Fibroblast of lung (primary cell): Measurements from ENCODE around the gene TRAPPC5. TPM values are rescaled to one million over a fixed set of nuclear protein-coding genes. Genes with fewer than 3 reads are reported as not detected.

Experiments used
- DNase-seq, 2 donors: peaks; one replicate each; pipeline versions ENCODE4 v3.0.0 to v3.0.0-alpha.2; 2010; ENCODE audit warnings: low read depth in 2 of 2
- H2AFZ ChIP-seq: 2 replicates; pipeline ENCODE4 v1.5.1; 2012; ENCODE audit warnings: low read length, control low read depth, inconsistent platforms
- H3K27ac ChIP-seq: 2 replicates; pipeline ENCODE4 v1.5.1; 2011; ENCODE audit warnings: low read length, control low read depth; ENCODE audit not compliant: insufficient read depth
- H3K27me3 ChIP-seq: 2 replicates; pipeline ENCODE4 v1.5.1; 2011; ENCODE audit warnings: mild to moderate bottlenecking, low read length; ENCODE audit not compliant: control insufficient read depth, insufficient read depth
- H3K36me3 ChIP-seq: 2 replicates; pipeline ENCODE4 v1.5.1; 2011; ENCODE audit warnings: low read length; ENCODE audit not compliant: control insufficient read depth, insufficient read depth
- H3K4me1 ChIP-seq: 2 replicates; pipeline ENCODE4 v1.5.1; 2011; ENCODE audit warnings: low read length; ENCODE audit not compliant: control insufficient read depth, insufficient read depth; ENCODE audit errors: extremely low read depth
- H3K4me2 ChIP-seq: 2 replicates; pipeline ENCODE4 v1.5.1; 2011; ENCODE audit warnings: low read length, control low read depth; ENCODE audit not compliant: insufficient read depth; ENCODE audit errors: extremely low read depth
- H3K4me3 ChIP-seq, 4 experiments: fragments of 200-600 bp in 1 of 4; sonication (generic) in 1 of 4; replicated peaks in 1 of 4; 2 replicates each; pipeline ENCODE4 v1.5.1; 2011 to 2016; ENCODE audit warnings: low read length in 4 of 4, low read depth in 3 of 4, mild to moderate bottlenecking in 3 of 4, control low read depth in 2 of 4, inconsistent platforms in 1 of 4, mixed read lengths in 1 of 4; ENCODE audit not compliant: insufficient read depth in 1 of 4; ENCODE audit errors: control extremely low read depth in 1 of 4
- H3K79me2 ChIP-seq: 2 replicates; pipeline ENCODE4 v1.5.1; 2012; ENCODE audit warnings: mild to moderate bottlenecking, low read length, inconsistent platforms; ENCODE audit not compliant: control insufficient read depth, insufficient read depth
- H3K9ac ChIP-seq: 2 replicates; pipeline ENCODE4 v1.5.1; 2011; ENCODE audit warnings: mild to moderate bottlenecking, low read length, control low read depth; ENCODE audit not compliant: insufficient read depth
- H3K9me3 ChIP-seq: 2 replicates; pipeline ENCODE4 v1.5.1; 2012; ENCODE audit warnings: low read depth, low read length; ENCODE audit not compliant: control insufficient read depth, insufficient read depth
- H4K20me1 ChIP-seq: 2 replicates; pipeline ENCODE4 v1.5.1; 2011; ENCODE audit warnings: low read length; ENCODE audit not compliant: control insufficient read depth, insufficient read depth; ENCODE audit errors: extremely low read depth
- EZH2 ChIP-seq: IDR thresholded peaks from 2 replicates; pipeline ENCODE4 v1.5.1; 2012; ENCODE audit warnings: low read length, control low read depth, mild to moderate bottlenecking; ENCODE audit errors: missing control alignments
- polyA plus RNA-seq, 2 donors: library from polyadenylated mRNA; depleted of rRNA in 1 of 2; stranded (reverse) in 1 of 2; unstranded in 1 of 2; fragments of >200 nt; gene quantifications; 2 replicates each; pipeline ENCODE4 v1.2.1, GENCODE V29; 2011 to 2012; ENCODE audit warnings: missing spikeins in 1 of 2
- total RNA-seq: library from RNA; depleted of rRNA; stranded (reverse); fragments of >200 nt; gene quantifications from 2 replicates; pipeline ENCODE4 v1.2.1, GENCODE V29; 2014
- TF ChIP-seq, protein P1 (sequence below), 2 donors: IDR thresholded peaks in 1 of 2; conservative IDR thresholded peaks in 1 of 2; 1 replicate in 1 of 2; 2 replicates in 1 of 2; pipeline ENCODE4 v1.5.1; 2011 to 2012; ENCODE audit warnings: low read length in 2 of 2, control low read depth in 1 of 2, inconsistent platforms in 1 of 2, low read depth in 1 of 2, mild to moderate bottlenecking in 1 of 2

Gene TRAPPC5
- total and polyA plus RNA-seq, 2 donors (not counting 1 experiment from before 2014, with no cell fraction given), result 19.4 to 103 TPM

DNA sequence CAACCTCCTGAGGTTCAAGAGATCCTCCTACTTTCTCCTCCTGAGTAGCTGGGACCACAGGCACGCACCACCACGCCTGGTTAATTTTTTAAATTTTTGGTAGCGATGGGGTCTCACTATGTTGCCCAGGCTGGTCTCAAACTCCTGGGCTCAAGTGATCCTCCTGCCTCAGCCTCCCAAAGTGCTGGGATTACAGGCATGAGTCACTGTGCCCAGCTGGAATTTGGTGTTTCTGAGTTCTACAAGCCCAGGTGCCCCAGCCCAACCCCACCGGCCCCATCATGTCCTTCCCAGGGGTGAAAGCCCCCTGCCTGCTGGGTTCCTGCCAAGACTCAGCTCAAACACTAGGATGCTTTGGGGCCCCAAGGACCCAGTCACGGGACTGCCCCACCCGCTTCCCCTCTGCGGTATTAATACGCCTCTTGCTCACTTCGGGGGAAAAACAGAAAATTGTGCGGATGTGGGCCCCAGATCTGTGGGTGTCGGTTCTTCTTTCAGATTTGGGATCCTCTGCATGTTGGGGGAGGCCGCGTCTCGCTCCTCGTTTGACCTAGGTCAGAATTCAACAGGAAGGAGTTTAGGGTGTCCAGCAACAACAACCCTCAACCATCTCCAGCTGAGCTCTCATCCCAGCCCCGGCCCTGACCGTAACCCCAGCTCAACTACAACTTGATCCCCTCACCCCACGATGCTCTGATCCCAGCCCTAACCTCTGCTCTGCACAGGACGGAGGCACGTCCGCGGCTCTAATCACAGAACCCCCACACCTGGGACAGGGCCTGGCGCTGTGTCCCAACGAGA is 25.0 kb downstream of the TRAPPC5 start:
- Histone ChIP-seq H3K27me3 (no peaks in the 10 kb centered on the region), H3K79me2 (no peaks in the 10 kb centered on the region), H3K27ac (no peak overlapping the region), H3K4me2 (no peak overlapping the region), H3K9me3 (no peaks in the 10 kb centered on the region), H3K36me3 (no peaks in the 10 kb centered on the region), H3K9ac (no peak overlapping the region), H2AFZ (no peak overlapping the region), H4K20me1 (no peaks in the 10 kb centered on the region), H3K4me3 (no peak overlapping the region), H3K4me1 (no peaks in the 10 kb centered on the region)
- DNase-seq, result no peak
- TF ChIP-seq, protein P1, sequence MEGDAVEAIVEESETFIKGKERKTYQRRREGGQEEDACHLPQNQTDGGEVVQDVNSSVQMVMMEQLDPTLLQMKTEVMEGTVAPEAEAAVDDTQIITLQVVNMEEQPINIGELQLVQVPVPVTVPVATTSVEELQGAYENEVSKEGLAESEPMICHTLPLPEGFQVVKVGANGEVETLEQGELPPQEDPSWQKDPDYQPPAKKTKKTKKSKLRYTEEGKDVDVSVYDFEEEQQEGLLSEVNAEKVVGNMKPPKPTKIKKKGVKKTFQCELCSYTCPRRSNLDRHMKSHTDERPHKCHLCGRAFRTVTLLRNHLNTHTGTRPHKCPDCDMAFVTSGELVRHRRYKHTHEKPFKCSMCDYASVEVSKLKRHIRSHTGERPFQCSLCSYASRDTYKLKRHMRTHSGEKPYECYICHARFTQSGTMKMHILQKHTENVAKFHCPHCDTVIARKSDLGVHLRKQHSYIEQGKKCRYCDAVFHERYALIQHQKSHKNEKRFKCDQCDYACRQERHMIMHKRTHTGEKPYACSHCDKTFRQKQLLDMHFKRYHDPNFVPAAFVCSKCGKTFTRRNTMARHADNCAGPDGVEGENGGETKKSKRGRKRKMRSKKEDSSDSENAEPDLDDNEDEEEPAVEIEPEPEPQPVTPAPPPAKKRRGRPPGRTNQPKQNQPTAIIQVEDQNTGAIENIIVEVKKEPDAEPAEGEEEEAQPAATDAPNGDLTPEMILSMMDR (conservative IDR thresholded peaks at IDR 0.05 in 1 of 2, IDR thresholded peaks at IDR 0.05 in 1 of 2; ENCODE audit: low read depth in 1 of 2, low read length in 2 of 2), result no peak
- no peak for TF ChIP-seq EZH2

DNA sequence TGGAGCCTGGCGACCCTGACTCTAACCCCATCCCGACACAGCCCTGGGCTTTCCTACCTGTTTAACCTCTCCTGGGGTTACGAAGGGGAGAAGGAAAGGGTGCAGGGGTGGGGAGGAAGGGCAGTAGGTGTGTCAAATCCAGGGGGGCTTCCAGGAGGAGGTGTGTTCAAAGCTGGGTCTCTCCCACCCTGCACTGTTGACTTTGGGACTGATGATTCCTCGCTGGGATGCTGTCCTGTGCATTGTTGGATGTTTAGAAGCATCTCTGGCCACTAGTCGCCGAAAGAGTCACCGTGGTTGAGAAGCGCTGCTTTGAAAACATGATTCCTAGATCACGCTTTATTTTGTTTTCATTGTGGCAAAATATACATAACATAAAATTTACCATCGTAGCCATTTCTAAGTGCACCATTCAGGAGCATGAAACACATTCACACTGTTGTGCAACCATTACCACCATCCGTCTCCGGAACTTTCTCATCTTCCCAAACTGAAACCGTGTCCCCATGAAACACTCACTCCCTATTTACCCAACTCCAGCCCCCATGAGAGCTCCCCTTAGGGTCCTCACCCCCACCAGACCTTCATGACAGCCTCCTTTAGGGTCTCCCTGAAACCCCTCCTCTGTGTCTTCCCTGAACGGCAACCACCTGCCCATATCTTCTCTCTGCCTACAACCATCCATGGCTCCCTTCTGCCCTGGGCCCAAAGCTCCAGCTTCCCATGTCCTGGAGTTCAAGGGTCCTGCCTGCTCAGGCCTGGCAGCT is 25.7 kb downstream of the TRAPPC5 start:
- DNase-seq, result no peak
- Histone ChIP-seq H3K27me3 (no peaks in the 10 kb centered on the region), H3K79me2 (no peaks in the 10 kb centered on the region), H3K4me1 (no peaks in the 10 kb centered on the region), H3K27ac (no peak overlapping the region), H2AFZ (no peak overlapping the region), H3K4me3 (no peak overlapping the region), H3K9me3 (no peaks in the 10 kb centered on the region), H3K4me2 (no peak overlapping the region), H4K20me1 (no peaks in the 10 kb centered on the region), H3K36me3 (no peaks in the 10 kb centered on the region), H3K9ac (no peak overlapping the region)
- TF ChIP-seq, protein P1 (conservative IDR thresholded peaks at IDR 0.05 in 1 of 2, IDR thresholded peaks at IDR 0.05 in 1 of 2; ENCODE audit: low read depth in 1 of 2, low read length in 2 of 2), result no peak
- TF ChIP-seq EZH2, result no peak

- H3K79me2 ChIP-seq, result no peaks in the 10 kb centered on the region
Observed at GRCh38 chr19:7706955-7707456, 26.4 kb downstream of the TRAPPC5 start.

More at GRCh38 chr19:7706955-7707456, 26.4 kb downstream of the TRAPPC5 start:
- DNase-seq, result no peak
- Histone ChIP-seq H4K20me1 (no peaks in the 10 kb centered on the region), H3K9me3 (no peaks in the 10 kb centered on the region), H3K4me2 (no peak overlapping the region), H3K27ac (no peak overlapping the region), H2AFZ (no peak overlapping the region), H3K36me3 (no peaks in the 10 kb centered on the region), H3K27me3 (no peaks in the 10 kb centered on the region), H3K9ac (no peak overlapping the region), H3K4me1 (no peaks in the 10 kb centered on the region), H3K4me3 (no peak overlapping the region)
- TF ChIP-seq, protein P1 (conservative IDR thresholded peaks at IDR 0.05 in 1 of 2, IDR thresholded peaks at IDR 0.05 in 1 of 2; ENCODE audit: low read depth in 1 of 2, low read length in 2 of 2), result no peak
- TF ChIP-seq EZH2, result no peak
